Caco-2 (cell line): Measurements from ENCODE around the gene MNX1. TPM values are rescaled to one million over a fixed set of nuclear protein-coding genes. Genes with fewer than 3 reads are reported as not detected.

Experiments
- BruUV-seq: library from RNA; stranded (reverse); fragments of 400-500 nt; replicated peaks from 2 replicates; lab custom pipeline; 2021; lab: Mats Ljungman, UMichigan
- CTCF ChIA-PET: fragments of 300-600 bp; sonication (Branson Sonifier 250); formaldehyde crosslinking; loops from one replicate; lab custom pipeline; 2022; ENCODE audit warnings: antibody characterized with exemption; lab: Charles Lee
- POLR2A ChIA-PET: fragments of 300-600 bp; sonication (Branson Sonifier 250); formaldehyde crosslinking; loops from one replicate; lab custom pipeline; 2022; ENCODE audit warnings: antibody characterized with exemption; lab: Charles Lee
- DNase-seq, 2 experiments: peaks; one replicate each; pipeline versions ENCODE4 v3.0.0 to v3.0.0-alpha.2; 2020 to 2022
- H3K27me3 ChIP-seq: replicated peaks from 2 replicates; pipeline ENCODE4 v1.6.0; 2011; ENCODE audit warnings: low read length; ENCODE audit not compliant: control insufficient read depth, insufficient read depth
- H3K36me3 ChIP-seq: 2 replicates; pipeline ENCODE4 v1.5.1; 2011; ENCODE audit warnings: low read length; ENCODE audit not compliant: control insufficient read depth, insufficient read depth
- H3K4me1 ChIP-seq: fragments of 250-450 bp; sonication (Bioruptor Pico); 2 replicates; pipeline ENCODE4 v1.5.1; 2020; ENCODE audit warnings: mild to moderate bottlenecking
- H3K4me3 ChIP-seq: 2 replicates; pipeline ENCODE4 v1.5.1; 2011; ENCODE audit warnings: low read depth, mild to moderate bottlenecking, control low read depth, low read length
- H3K9me3 ChIP-seq: fragments of 250-450 bp; sonication (Bioruptor Pico); 2 replicates; pipeline ENCODE4 v1.5.1; 2020; ENCODE audit warnings: mild to moderate bottlenecking, moderate library complexity
- H3K27ac Mint-ChIP-seq: one replicate; pipeline ENCODE4 v1.8.0; 2022; ENCODE audit warnings: mixed read lengths; ENCODE audit not compliant: unreplicated experiment
- H3K27me3 Mint-ChIP-seq: one replicate; pipeline ENCODE4 v1.8.0; 2022; ENCODE audit warnings: mixed read lengths; ENCODE audit not compliant: insufficient read depth, unreplicated experiment
- H3K36me3 Mint-ChIP-seq: one replicate; pipeline ENCODE4 v1.8.0; 2022; ENCODE audit warnings: mild to moderate bottlenecking, mixed read lengths; ENCODE audit not compliant: insufficient read depth, unreplicated experiment
- H3K4me1 Mint-ChIP-seq: one replicate; pipeline ENCODE4 v1.8.0; 2022; ENCODE audit warnings: low read depth, mixed read lengths; ENCODE audit not compliant: unreplicated experiment
- H3K4me3 Mint-ChIP-seq: one replicate; pipeline ENCODE4 v1.8.0; 2022; ENCODE audit warnings: mild to moderate bottlenecking, moderate library complexity, mixed read lengths; ENCODE audit not compliant: unreplicated experiment
- H3K9me3 Mint-ChIP-seq: one replicate; pipeline ENCODE4 v1.8.0; 2022; ENCODE audit warnings: mixed read lengths; ENCODE audit not compliant: unreplicated experiment
- intact Hi-C: fragments of 100-400 bp; cut with micrococcal nuclease; formaldehyde crosslinking; loops from one replicate; pipeline ENCODE4 v1.10.0; 2022; ENCODE audit not compliant: unreplicated experiment
- total RNA-seq: library from RNA; stranded (reverse); gene quantifications from 2 replicates; pipeline ENCODE4 v1.2.3, GENCODE V29; 2022
- TF ChIP-seq, protein P1 (sequence below), 2 experiments: fragments of 200-600 bp in 1 of 2; IDR thresholded peaks; 1 replicate in 1 of 2; 2 replicates in 1 of 2; pipeline versions ENCODE4 v1.5.1 to v1.8.0; 2011 to 2022; ENCODE audit warnings: antibody characterized with exemption in 1 of 2, control low read depth in 1 of 2, inconsistent platforms in 1 of 2, low read depth in 1 of 2, low read length in 1 of 2, mild to moderate bottlenecking in 1 of 2, moderate library complexity in 1 of 2; ENCODE audit not compliant: insufficient read depth in 1 of 2, severe bottlenecking in 1 of 2, unreplicated experiment in 1 of 2

MNX1 gene
- total RNA-seq, 1 experiment from 2014 or later: 36.5 TPM

GRCh38 chr7:157037635-157038034, 27.2 kb upstream of the MNX1 start:
- Mint-ChIP-seq H3K4me1 (peaks cover 10% of the 10 kb centered on the region), H3K9me3 (peaks cover 16% of the 10 kb centered on the region), H3K36me3 (peaks cover 5% of the 10 kb centered on the region), H3K4me3 (no peak overlapping the region), H3K27ac (no peak overlapping the region), H3K27me3 (no peaks in the 10 kb centered on the region)
- Histone ChIP-seq H3K27me3 (no peaks in the 10 kb centered on the region), H3K9me3 (peaks cover 5% of the 10 kb centered on the region; the same call in 1 of the 2 replicates), H3K4me1 (peaks cover 15% of the 10 kb centered on the region), H3K36me3 (no peaks in the 10 kb centered on the region), H3K4me3 (no peak overlapping the region)
- intact Hi-C loops: no loop called here
- ChIA-PET CTCF (no interaction called here), POLR2A (no interaction called here)
- BruUV-seq: no TSS peak
- no peak for DNase-seq
- TF ChIP-seq, protein P1, sequence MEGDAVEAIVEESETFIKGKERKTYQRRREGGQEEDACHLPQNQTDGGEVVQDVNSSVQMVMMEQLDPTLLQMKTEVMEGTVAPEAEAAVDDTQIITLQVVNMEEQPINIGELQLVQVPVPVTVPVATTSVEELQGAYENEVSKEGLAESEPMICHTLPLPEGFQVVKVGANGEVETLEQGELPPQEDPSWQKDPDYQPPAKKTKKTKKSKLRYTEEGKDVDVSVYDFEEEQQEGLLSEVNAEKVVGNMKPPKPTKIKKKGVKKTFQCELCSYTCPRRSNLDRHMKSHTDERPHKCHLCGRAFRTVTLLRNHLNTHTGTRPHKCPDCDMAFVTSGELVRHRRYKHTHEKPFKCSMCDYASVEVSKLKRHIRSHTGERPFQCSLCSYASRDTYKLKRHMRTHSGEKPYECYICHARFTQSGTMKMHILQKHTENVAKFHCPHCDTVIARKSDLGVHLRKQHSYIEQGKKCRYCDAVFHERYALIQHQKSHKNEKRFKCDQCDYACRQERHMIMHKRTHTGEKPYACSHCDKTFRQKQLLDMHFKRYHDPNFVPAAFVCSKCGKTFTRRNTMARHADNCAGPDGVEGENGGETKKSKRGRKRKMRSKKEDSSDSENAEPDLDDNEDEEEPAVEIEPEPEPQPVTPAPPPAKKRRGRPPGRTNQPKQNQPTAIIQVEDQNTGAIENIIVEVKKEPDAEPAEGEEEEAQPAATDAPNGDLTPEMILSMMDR (IDR thresholded peaks at IDR 0.05; ENCODE audit: insufficient read depth in 1 of 2, low read depth in 1 of 2, low read length in 1 of 2, severe bottlenecking in 1 of 2, unreplicated experiment in 1 of 2): no peak

DNA sequence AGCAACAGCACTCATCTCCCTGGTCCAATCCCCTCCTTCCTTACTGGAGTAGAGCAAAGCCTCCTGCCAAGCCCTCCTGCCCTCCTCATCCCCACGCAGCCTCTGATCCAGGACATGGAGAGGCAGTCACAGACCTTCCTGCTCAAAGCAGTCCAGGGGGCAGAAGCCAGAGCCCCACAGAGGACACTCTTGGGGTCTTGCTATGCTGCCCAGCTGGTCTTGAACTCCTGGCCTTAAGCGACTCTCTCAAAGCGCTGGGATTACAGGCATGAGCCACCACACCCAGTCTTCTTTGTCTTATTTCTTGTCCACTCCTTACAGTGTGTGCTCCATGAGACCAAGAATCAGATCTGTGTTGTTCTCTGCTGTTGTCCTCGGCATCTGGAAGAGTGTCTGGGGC, 26.6 kb upstream of the MNX1 start:
- Mint-ChIP-seq H3K27me3 (no peaks in the 10 kb centered on the region), H3K27ac (no peak overlapping the region), H3K36me3 (peaks cover 5% of the 10 kb centered on the region), H3K9me3 (peaks cover 16% of the 10 kb centered on the region), H3K4me3 (no peak overlapping the region), H3K4me1 (peaks cover 10% of the 10 kb centered on the region)
- no peaks in the 10 kb centered on the region for H3K36me3 ChIP-seq
- H3K4me3 ChIP-seq: no peak overlapping the region
- no TSS peak for BruUV-seq
- H3K4me1 ChIP-seq: peaks cover 15% of the 10 kb centered on the region
- H3K9me3 ChIP-seq: peaks cover 5% of the 10 kb centered on the region; the same call in 1 of the 2 replicates
- H3K27me3 ChIP-seq: no peaks in the 10 kb centered on the region
- ChIA-PET POLR2A (no interaction called here), CTCF (no interaction called here)
- intact Hi-C loops: no loop called here
- TF ChIP-seq, protein P1 (IDR thresholded peaks at IDR 0.05; ENCODE audit: insufficient read depth in 1 of 2, low read depth in 1 of 2, low read length in 1 of 2, severe bottlenecking in 1 of 2, unreplicated experiment in 1 of 2): no peak
- DNase-seq: peak in 1 of 2 experiments; percentile 25

GRCh38 chr7:157035979-157036378, 25.5 kb upstream of the MNX1 start:
- Histone ChIP-seq H3K4me3 (no peak overlapping the region), H3K36me3 (no peaks in the 10 kb centered on the region), H3K27me3 (no peaks in the 10 kb centered on the region), H3K4me1 (peaks cover 8% of the 10 kb centered on the region), H3K9me3 (peaks cover 5% of the 10 kb centered on the region; the same call in 1 of the 2 replicates)
- BruUV-seq: no TSS peak
- Mint-ChIP-seq H3K27me3 (no peaks in the 10 kb centered on the region), H3K4me3 (no peak overlapping the region), H3K9me3 (peaks cover 16% of the 10 kb centered on the region), H3K27ac (no peak overlapping the region), H3K4me1 (peaks cover 9% of the 10 kb centered on the region), H3K36me3 (peaks cover 5% of the 10 kb centered on the region)
- no peak for DNase-seq
- TF ChIP-seq, protein P1 (IDR thresholded peaks at IDR 0.05; ENCODE audit: insufficient read depth in 1 of 2, low read depth in 1 of 2, low read length in 1 of 2, severe bottlenecking in 1 of 2, unreplicated experiment in 1 of 2): no peak
- intact Hi-C loops: no loop called here
- ChIA-PET POLR2A (no interaction called here), CTCF (no interaction called here)
